Ishikawa (cell line): ENCODE results near the gene RAB11FIP4.

Experiments used
- CEBPB ChIP-seq: IDR thresholded peaks from 2 replicates; pipeline ENCODE4 v1.6.1; 2012
- CREB1 ChIP-seq: IDR thresholded peaks from 2 replicates; pipeline ENCODE4 v1.6.1; 2012; ENCODE audit warnings: low read depth
- EP300 ChIP-seq: IDR thresholded peaks from 2 replicates; pipeline ENCODE4 v1.6.1; 2012; ENCODE audit warnings: borderline replicate concordance
- FOXM1 ChIP-seq: IDR thresholded peaks from 2 replicates; pipeline ENCODE4 v1.6.1; 2012; ENCODE audit warnings: low read depth, borderline replicate concordance
- MAX ChIP-seq: IDR thresholded peaks from 2 replicates; pipeline ENCODE4 v1.6.1; 2012
- NFIC ChIP-seq: IDR thresholded peaks from 2 replicates; pipeline ENCODE4 v1.6.1; 2012
- RAD21 ChIP-seq: IDR thresholded peaks from 2 replicates; pipeline ENCODE4 v1.6.1; 2012; ENCODE audit warnings: low read depth
- REST ChIP-seq: IDR thresholded peaks from 2 replicates; pipeline ENCODE4 v1.6.1; 2012; ENCODE audit warnings: low read depth, mild to moderate bottlenecking
- TAF1 ChIP-seq: IDR thresholded peaks from 2 replicates; pipeline ENCODE4 v1.6.1; 2012; ENCODE audit warnings: low read depth, mild to moderate bottlenecking
- YY1 ChIP-seq: IDR thresholded peaks from 2 replicates; pipeline ENCODE4 v1.6.1; 2012; ENCODE audit warnings: low read depth
- ZBTB7A ChIP-seq: IDR thresholded peaks from 2 replicates; pipeline ENCODE4 v1.6.1; 2012; ENCODE audit warnings: low read depth

GRCh38 chr17:31490019-31490650, 98.7 kb downstream of the RAB11FIP4 start:
- TF ChIP-seq CREB1 (no peak), FOXM1 (no peak), NFIC (no peak), YY1 (no peak), EP300 (no peak), REST (no peak), TAF1 (no peak), ZBTB7A (no peak), MAX (no peak), CEBPB (no peak), RAD21 (no peak)
